ENCODE data around the gene RAB6B.

DNA sequence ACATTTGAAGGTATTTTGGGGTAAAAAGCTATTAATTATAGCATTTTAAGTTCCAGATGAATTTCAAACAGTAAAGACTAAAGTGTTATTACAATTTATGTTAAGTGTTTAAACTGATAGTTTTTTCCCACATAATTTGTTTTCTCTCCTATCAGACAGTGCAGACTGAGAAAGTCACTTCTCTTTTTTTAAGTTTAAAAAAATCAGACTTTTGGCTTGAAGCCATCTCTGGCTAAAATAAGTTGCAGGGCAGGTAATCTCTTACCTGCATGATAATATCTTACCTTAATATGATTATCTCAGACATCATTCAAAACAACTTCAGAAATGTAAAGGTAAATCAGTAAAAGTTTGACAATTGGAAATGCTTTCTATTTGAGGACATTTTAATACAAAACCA is 21.5 kb upstream of the RAB6B start:
- TF ChIP-seq POLR2A (IDR thresholded peaks at IDR 0.05) (no peak), POLR2AphosphoS5 (IDR thresholded peaks at IDR 0.05) (no peak)
- TF ChIP-seq, protein P1, sequence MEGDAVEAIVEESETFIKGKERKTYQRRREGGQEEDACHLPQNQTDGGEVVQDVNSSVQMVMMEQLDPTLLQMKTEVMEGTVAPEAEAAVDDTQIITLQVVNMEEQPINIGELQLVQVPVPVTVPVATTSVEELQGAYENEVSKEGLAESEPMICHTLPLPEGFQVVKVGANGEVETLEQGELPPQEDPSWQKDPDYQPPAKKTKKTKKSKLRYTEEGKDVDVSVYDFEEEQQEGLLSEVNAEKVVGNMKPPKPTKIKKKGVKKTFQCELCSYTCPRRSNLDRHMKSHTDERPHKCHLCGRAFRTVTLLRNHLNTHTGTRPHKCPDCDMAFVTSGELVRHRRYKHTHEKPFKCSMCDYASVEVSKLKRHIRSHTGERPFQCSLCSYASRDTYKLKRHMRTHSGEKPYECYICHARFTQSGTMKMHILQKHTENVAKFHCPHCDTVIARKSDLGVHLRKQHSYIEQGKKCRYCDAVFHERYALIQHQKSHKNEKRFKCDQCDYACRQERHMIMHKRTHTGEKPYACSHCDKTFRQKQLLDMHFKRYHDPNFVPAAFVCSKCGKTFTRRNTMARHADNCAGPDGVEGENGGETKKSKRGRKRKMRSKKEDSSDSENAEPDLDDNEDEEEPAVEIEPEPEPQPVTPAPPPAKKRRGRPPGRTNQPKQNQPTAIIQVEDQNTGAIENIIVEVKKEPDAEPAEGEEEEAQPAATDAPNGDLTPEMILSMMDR (IDR thresholded peaks at IDR 0.05), result no peak

All from breast epithelium (tissue), 3 donors.